ENCODE results near the gene GULP1. TPM values are rescaled to one million over a fixed set of nuclear protein-coding genes. Genes with fewer than 3 reads are reported as not detected.

Gene GULP1
- total RNA-seq, 1 donor from 2014 or later: 39.4 TPM

DNA sequence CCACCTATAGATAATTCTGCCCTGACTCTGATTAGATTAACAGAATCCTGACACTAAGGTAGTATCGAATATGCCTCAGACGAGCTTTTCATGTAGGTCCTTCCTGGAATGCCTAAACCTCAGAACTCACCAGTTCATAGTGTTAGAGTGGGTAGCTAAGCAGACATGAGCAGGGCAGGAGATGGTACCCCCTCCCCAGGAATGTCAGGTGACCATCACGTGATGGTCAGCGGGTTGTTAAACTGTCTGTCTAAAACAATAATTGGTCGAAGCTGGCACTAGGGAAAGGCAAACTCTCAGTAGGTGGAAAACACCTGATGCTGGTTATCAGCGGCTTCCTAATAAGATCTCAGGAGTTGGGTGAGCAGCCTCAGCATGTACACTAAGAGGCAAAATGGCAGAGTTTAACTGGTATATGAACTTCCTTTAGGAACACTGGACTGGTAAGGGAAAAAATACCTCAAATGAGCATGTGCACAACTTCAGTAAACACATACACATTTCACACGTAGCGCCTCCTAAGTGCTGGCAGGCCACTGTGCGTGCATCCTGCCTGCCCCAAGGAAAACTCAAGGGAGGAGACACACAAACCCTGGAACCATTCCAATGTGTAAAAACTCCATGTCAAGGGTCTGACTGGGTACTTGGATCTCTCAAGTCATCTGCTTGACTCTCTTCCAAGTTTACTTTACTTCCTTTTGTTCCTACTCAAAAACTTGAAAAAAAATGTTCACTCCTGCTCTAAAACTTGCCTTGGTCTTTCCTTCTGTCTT lies 339.5 kb downstream of the GULP1 start:
- Histone ChIP-seq H3K27me3 (ENCODE audit: insufficient read depth, low read length) (no peaks in the 10 kb centered on the region), H3K79me2 (ENCODE audit: insufficient read depth, low read length) (no peaks in the 10 kb centered on the region), H4K20me1 (ENCODE audit: insufficient read depth, low read length) (no peaks in the 10 kb centered on the region), H3K4me1 (ENCODE audit: insufficient read depth, low read length) (peaks cover 17% of the 10 kb centered on the region), H3K9me3 (ENCODE audit: insufficient read depth, low read depth, low read length) (no peaks in the 10 kb centered on the region), H3K27ac (ENCODE audit: low read depth, low read length) (no peak overlapping the region), H3K4me3 (ENCODE audit: insufficient read depth, low read depth, low read length) (no peak overlapping the region), H3K36me3 (ENCODE audit: insufficient read depth, low read length) (no peaks in the 10 kb centered on the region), H3K9ac (ENCODE audit: low read length) (no peak overlapping the region), H2AFZ (ENCODE audit: low read depth, low read length) (no peak overlapping the region), H3K4me2 (ENCODE audit: low read length) (no peak overlapping the region)
- Mint-ChIP-seq H3K27ac (ENCODE audit: unreplicated experiment) (no peak overlapping the region), H3K27me3 (ENCODE audit: low read depth, unreplicated experiment) (no peaks in the 10 kb centered on the region), H3K4me3 (ENCODE audit: unreplicated experiment) (no peak overlapping the region), H3K4me1 (ENCODE audit: low read depth, unreplicated experiment) (peaks cover 18% of the 10 kb centered on the region), H3K9me3 (ENCODE audit: unreplicated experiment) (no peaks in the 10 kb centered on the region), H3K36me3 (ENCODE audit: low read depth, unreplicated experiment) (no peaks in the 10 kb centered on the region)
- TF ChIP-seq, protein P1, sequence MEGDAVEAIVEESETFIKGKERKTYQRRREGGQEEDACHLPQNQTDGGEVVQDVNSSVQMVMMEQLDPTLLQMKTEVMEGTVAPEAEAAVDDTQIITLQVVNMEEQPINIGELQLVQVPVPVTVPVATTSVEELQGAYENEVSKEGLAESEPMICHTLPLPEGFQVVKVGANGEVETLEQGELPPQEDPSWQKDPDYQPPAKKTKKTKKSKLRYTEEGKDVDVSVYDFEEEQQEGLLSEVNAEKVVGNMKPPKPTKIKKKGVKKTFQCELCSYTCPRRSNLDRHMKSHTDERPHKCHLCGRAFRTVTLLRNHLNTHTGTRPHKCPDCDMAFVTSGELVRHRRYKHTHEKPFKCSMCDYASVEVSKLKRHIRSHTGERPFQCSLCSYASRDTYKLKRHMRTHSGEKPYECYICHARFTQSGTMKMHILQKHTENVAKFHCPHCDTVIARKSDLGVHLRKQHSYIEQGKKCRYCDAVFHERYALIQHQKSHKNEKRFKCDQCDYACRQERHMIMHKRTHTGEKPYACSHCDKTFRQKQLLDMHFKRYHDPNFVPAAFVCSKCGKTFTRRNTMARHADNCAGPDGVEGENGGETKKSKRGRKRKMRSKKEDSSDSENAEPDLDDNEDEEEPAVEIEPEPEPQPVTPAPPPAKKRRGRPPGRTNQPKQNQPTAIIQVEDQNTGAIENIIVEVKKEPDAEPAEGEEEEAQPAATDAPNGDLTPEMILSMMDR (IDR thresholded peaks at IDR 0.05; ENCODE audit: insufficient read depth, low read depth, low read length): no peak
- TF ChIP-seq EZH2 (IDR thresholded peaks at IDR 0.05; ENCODE audit: insufficient read depth, low read length): no peak
- peak; percentile 17 for FAIRE-seq
- peak; percentile 18 for DNase-seq (ENCODE audit: low read depth)

DNA sequence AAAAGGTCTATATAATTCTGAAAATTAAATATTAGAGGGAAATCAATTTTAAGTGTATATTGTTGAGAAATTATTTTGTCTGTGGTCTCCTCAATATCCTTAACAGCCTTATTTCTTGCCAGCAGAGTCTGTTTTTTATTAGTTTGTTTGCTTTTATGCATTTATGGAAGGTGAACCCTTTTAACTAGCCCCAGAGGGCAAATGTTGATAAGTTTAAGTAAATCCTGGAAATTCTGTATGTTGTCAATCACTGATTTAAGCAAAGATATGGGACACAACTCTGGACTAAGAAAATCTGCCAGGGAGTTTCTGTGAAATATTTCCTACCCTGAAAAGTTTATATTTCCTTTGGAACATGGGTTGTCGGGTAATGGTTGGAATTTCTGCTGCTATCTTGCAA lies 343.0 kb downstream of the GULP1 start:
- Mint-ChIP-seq H3K4me3 (ENCODE audit: unreplicated experiment) (no peak overlapping the region), H3K9me3 (ENCODE audit: unreplicated experiment) (no peaks in the 10 kb centered on the region), H3K27ac (ENCODE audit: unreplicated experiment) (no peak overlapping the region), H3K36me3 (ENCODE audit: low read depth, unreplicated experiment) (no peaks in the 10 kb centered on the region), H3K4me1 (ENCODE audit: low read depth, unreplicated experiment) (peaks cover 7% of the 10 kb centered on the region), H3K27me3 (ENCODE audit: low read depth, unreplicated experiment) (no peaks in the 10 kb centered on the region)
- no peak overlapping the region for H3K4me2 ChIP-seq (ENCODE audit: low read length)
- no peaks in the 10 kb centered on the region for H3K9me3 ChIP-seq (ENCODE audit: insufficient read depth, low read depth, low read length)
- TF ChIP-seq, protein P1 (IDR thresholded peaks at IDR 0.05; ENCODE audit: insufficient read depth, low read depth, low read length): no peak
- TF ChIP-seq EZH2 (IDR thresholded peaks at IDR 0.05; ENCODE audit: insufficient read depth, low read length): no peak
- H4K20me1 ChIP-seq (ENCODE audit: insufficient read depth, low read length): no peaks in the 10 kb centered on the region
- no peaks in the 10 kb centered on the region for H3K79me2 ChIP-seq (ENCODE audit: insufficient read depth, low read length)
- H3K36me3 ChIP-seq (ENCODE audit: insufficient read depth, low read length): no peaks in the 10 kb centered on the region
- no peak overlapping the region for H3K4me3 ChIP-seq (ENCODE audit: insufficient read depth, low read depth, low read length)
- peaks cover 9% of the 10 kb centered on the region for H3K4me1 ChIP-seq (ENCODE audit: insufficient read depth, low read length)
- no peak overlapping the region for H2AFZ ChIP-seq (ENCODE audit: low read depth, low read length)
- DNase-seq (ENCODE audit: low read depth) (no peak), FAIRE-seq (no peak)
- no peak overlapping the region for H3K27ac ChIP-seq (ENCODE audit: low read depth, low read length)
- no peak overlapping the region for H3K9ac ChIP-seq (ENCODE audit: low read length)
- H3K27me3 ChIP-seq (ENCODE audit: insufficient read depth, low read length): no peaks in the 10 kb centered on the region

Small RNAs within 50 kb of the gene (microRNA-seq; reads per million reads assigned to microRNA genes)
- 1.9 reads per million for gene MIR561

Data from astrocyte (in vitro differentiated cells and primary cell).